KMS-11 (cell line): ENCODE results near the gene GNRHR.

Experiments used
- H2AFZ ChIP-seq: fragments of 200-600 bp; sonication (generic); 2 replicates; pipeline ENCODE4 v1.6.1; 2016; ENCODE audit warnings: antibody characterized with exemption, mixed run types, low read depth
- H3K27ac ChIP-seq: fragments of 200-600 bp; sonication (generic); 2 replicates; pipeline ENCODE4 v1.6.1; 2016; ENCODE audit warnings: mild to moderate bottlenecking, mixed run types
- H3K27me3 ChIP-seq: fragments of 200-600 bp; sonication (generic); 2 replicates; pipeline ENCODE4 v1.6.1; 2017; ENCODE audit warnings: mild to moderate bottlenecking, low read depth, mixed run types, moderate library complexity; ENCODE audit not compliant: insufficient read depth
- H3K36me3 ChIP-seq: fragments of 200-600 bp; sonication (generic); 2 replicates; pipeline ENCODE4 v1.6.1; 2017; ENCODE audit warnings: mild to moderate bottlenecking, mixed run types; ENCODE audit not compliant: insufficient read depth
- H3K4me1 ChIP-seq: fragments of 200-600 bp; sonication (generic); 2 replicates; pipeline ENCODE4 v1.6.1; 2016; ENCODE audit warnings: mild to moderate bottlenecking, low read depth, mixed run types; ENCODE audit not compliant: poor library complexity, severe bottlenecking
- H3K4me2 ChIP-seq: fragments of 200-600 bp; sonication (generic); 2 replicates; pipeline ENCODE4 v1.7.0; 2016; ENCODE audit warnings: mild to moderate bottlenecking, mixed run types
- H3K4me3 ChIP-seq: fragments of 200-600 bp; sonication (generic); IDR thresholded peaks from 2 replicates; pipeline ENCODE4 v1.6.1; 2017; ENCODE audit warnings: low read depth, low read length, mixed read lengths; ENCODE audit not compliant: insufficient read depth
- H3K79me2 ChIP-seq: fragments of 200-600 bp; sonication (generic); 2 replicates; pipeline ENCODE4 v1.6.1; 2016; ENCODE audit warnings: low read depth, mixed run types; ENCODE audit not compliant: insufficient read depth
- H3K9ac ChIP-seq: fragments of 200-600 bp; sonication (generic); 2 replicates; pipeline ENCODE4 v1.6.1; 2016; ENCODE audit warnings: mild to moderate bottlenecking, mixed run types
- H4K20me1 ChIP-seq: fragments of 200-600 bp; sonication (generic); 2 replicates; pipeline ENCODE4 v1.6.1; 2016; ENCODE audit warnings: mild to moderate bottlenecking, mixed run types; ENCODE audit not compliant: insufficient read depth
- CTCF ChIP-seq: fragments of 200-600 bp; sonication (generic); conservative IDR thresholded peaks from 2 replicates; pipeline ENCODE4 v1.6.1; 2017; ENCODE audit warnings: low read depth, mild to moderate bottlenecking, antibody characterized with exemption, low read length, moderate library complexity, mixed read lengths

GNRHR gene

GRCh38 chr4:67700116-67700737 is 54.0 kb downstream of the GNRHR start:
- peaks cover 31% of the 10 kb centered on the region for H3K79me2 ChIP-seq
- TF ChIP-seq CTCF: no peak
- peak overlapping the region; percentile 68 for H2AFZ ChIP-seq

GRCh38 chr4:67699603-67700002 is 54.6 kb downstream of the GNRHR start:
- no peaks in the 10 kb centered on the region for H3K27me3 ChIP-seq
- H3K79me2 ChIP-seq: peaks cover 31% of the 10 kb centered on the region
- H3K4me1 ChIP-seq: peaks cover 24% of the 10 kb centered on the region
- no peak overlapping the region; the same call in 1 of the 2 replicates for H3K9ac ChIP-seq
- H4K20me1 ChIP-seq: no peaks in the 10 kb centered on the region
- H3K27ac ChIP-seq: no peak overlapping the region
- peak overlapping the region; percentile 53 for H3K4me2 ChIP-seq
- no peak overlapping the region for H2AFZ ChIP-seq
- no peak overlapping the region for H3K4me3 ChIP-seq
- no peaks in the 10 kb centered on the region for H3K36me3 ChIP-seq
- TF ChIP-seq CTCF: no peak

More at GRCh38 chr4:67700116-67700737, 54.0 kb downstream of the GNRHR start:
- Histone ChIP-seq H3K4me3 (no peak overlapping the region), H3K36me3 (no peaks in the 10 kb centered on the region), H3K4me2 (peak overlapping the region; percentile 53), H3K27ac (peak overlapping the region; percentile 50), H3K27me3 (no peaks in the 10 kb centered on the region), H3K4me1 (peaks cover 24% of the 10 kb centered on the region), H4K20me1 (no peaks in the 10 kb centered on the region), H3K9ac (peak overlapping the region; percentile 73)

- H2AFZ ChIP-seq: no peak overlapping the region
- no peaks in the 10 kb centered on the region for H3K27me3 ChIP-seq
- H3K4me3 ChIP-seq: no peak overlapping the region
- no peaks in the 10 kb centered on the region for H3K36me3 ChIP-seq
- H3K4me1 ChIP-seq: peaks cover 24% of the 10 kb centered on the region
- H4K20me1 ChIP-seq: no peaks in the 10 kb centered on the region
- no peak for TF ChIP-seq CTCF
- no peak overlapping the region for H3K4me2 ChIP-seq
- peaks cover 25% of the 10 kb centered on the region for H3K79me2 ChIP-seq
- H3K27ac ChIP-seq: no peak overlapping the region
- no peak overlapping the region for H3K9ac ChIP-seq
Observed at GRCh38 chr4:67697860-67698687, 56.1 kb downstream of the GNRHR start.

GRCh38 chr4:67696061-67696460 is 58.1 kb downstream of the GNRHR start:
- Histone ChIP-seq H3K79me2 (peaks cover 25% of the 10 kb centered on the region), H3K9ac (no peak overlapping the region), H4K20me1 (no peaks in the 10 kb centered on the region), H3K27ac (no peak overlapping the region), H3K4me1 (peaks cover 13% of the 10 kb centered on the region), H2AFZ (no peak overlapping the region), H3K27me3 (no peaks in the 10 kb centered on the region), H3K4me3 (no peak overlapping the region), H3K36me3 (no peaks in the 10 kb centered on the region), H3K4me2 (no peak overlapping the region)
- TF ChIP-seq CTCF: no peak
